Hepatocyte (in vitro differentiated cells): ENCODE results near the gene AP2S1. TPM values are rescaled to one million over a fixed set of nuclear protein-coding genes. Genes with fewer than 3 reads are reported as not detected.
A peak's percentile ranks its signal among the peaks of the same experiment; 100 is the strongest.

Experiments used
- DNase-seq: peaks from one replicate; pipeline ENCODE4 v3.0.0-alpha.2; 2016; ENCODE audit warnings: low spot score
- H2AFZ ChIP-seq: fragments of 200-600 bp; sonication (generic); 2 replicates; pipeline ENCODE4 v1.6.0; 2016; ENCODE audit warnings: antibody characterized with exemption, mild to moderate bottlenecking
- H3K27ac ChIP-seq: fragments of 200-600 bp; sonication (generic); 2 replicates; pipeline ENCODE4 v1.5.1; 2016; ENCODE audit warnings: mild to moderate bottlenecking
- H3K27me3 ChIP-seq: fragments of 200-600 bp; sonication (generic); 2 replicates; pipeline ENCODE4 v1.6.1; 2016
- H3K36me3 ChIP-seq: fragments of 200-600 bp; sonication (generic); replicated peaks from 2 replicates; pipeline ENCODE4 v1.5.1; 2016; ENCODE audit warnings: low read depth; ENCODE audit not compliant: insufficient read depth
- H3K4me1 ChIP-seq: fragments of 200-600 bp; sonication (generic); 2 replicates; pipeline ENCODE4 v1.5.1; 2016; ENCODE audit warnings: mild to moderate bottlenecking, moderate library complexity; ENCODE audit not compliant: insufficient read depth
- H3K4me2 ChIP-seq: fragments of 200-600 bp; sonication (generic); 2 replicates; pipeline ENCODE4 v1.6.0; 2016
- H3K4me3 ChIP-seq: fragments of 200-600 bp; sonication (generic); 2 replicates; pipeline ENCODE4 v1.5.1; 2016; ENCODE audit warnings: mild to moderate bottlenecking
- H3K79me2 ChIP-seq: fragments of 200-600 bp; sonication (generic); 2 replicates; pipeline ENCODE4 v1.6.0; 2017; ENCODE audit warnings: mild to moderate bottlenecking
- H3K9me2 ChIP-seq: fragments of 200-600 bp; sonication (generic); replicated peaks from 2 replicates; pipeline ENCODE4 v1.6.0; 2017; ENCODE audit warnings: mild to moderate bottlenecking; ENCODE audit not compliant: insufficient read depth
- H3K9me3 ChIP-seq: fragments of 200-600 bp; sonication (generic); 2 replicates; pipeline ENCODE4 v1.5.1; 2016; ENCODE audit warnings: low read depth, mild to moderate bottlenecking
- H4K20me1 ChIP-seq: fragments of 200-600 bp; sonication (generic); 2 replicates; pipeline ENCODE4 v1.6.0; 2016; ENCODE audit warnings: mild to moderate bottlenecking; ENCODE audit not compliant: insufficient read depth, poor library complexity, severe bottlenecking
- CTCF ChIP-seq: fragments of 200-600 bp; sonication (generic); IDR thresholded peaks from 2 replicates; pipeline ENCODE4 v1.5.1; 2016; ENCODE audit warnings: antibody characterized with exemption, mild to moderate bottlenecking; ENCODE audit not compliant: poor library complexity
- EZH2 ChIP-seq: fragments of 200-600 bp; sonication (generic); IDR thresholded peaks from 2 replicates; pipeline ENCODE4 v1.6.1; 2016; ENCODE audit warnings: antibody characterized with exemption, mild to moderate bottlenecking, borderline replicate concordance
- EZH2phosphoT487 ChIP-seq: fragments of 200-600 bp; sonication (generic); IDR thresholded peaks from one replicate; pipeline ENCODE4 v1.6.1; 2018; ENCODE audit warnings: antibody characterized with exemption, mild to moderate bottlenecking, low read depth, moderate library complexity; ENCODE audit not compliant: unreplicated experiment, severe bottlenecking
- WGBS: methylation state at CpG from one replicate; pipeline ENCODE4 v1.1.6; 2016; ENCODE audit warnings: low lambda C conversion rate; ENCODE audit errors: missing lambda C conversion rate; 5-methylcytosine and 5-hydroxymethylcytosine counted together
- polyA plus RNA-seq: library from polyadenylated mRNA; unstranded; fragments of >200 nt; fragmentation: Nextera tagmentation; extraction: Ambion mirVana; gene quantifications from 2 replicates; pipeline ENCODE4 v1.2.1, GENCODE V29; 2016
- total RNA-seq: library from RNA; depleted of rRNA; stranded (reverse); fragments of >200 nt; gene quantifications from 2 replicates; pipeline ENCODE4 v1.2.3, GENCODE V29; 2014

AP2S1 gene
- total and polyA plus RNA-seq, 2 experiments from 2014 or later: 109 to 349 TPM

- Histone ChIP-seq H3K9me2 (no peaks in the 10 kb centered on the region), H3K79me2 (peaks cover 100% of the 10 kb centered on the region), H3K27ac (no peak overlapping the region), H3K36me3 (no peaks in the 10 kb centered on the region), H3K4me2 (no peak overlapping the region), H4K20me1 (peaks cover 33% of the 10 kb centered on the region), H3K27me3 (no peaks in the 10 kb centered on the region), H2AFZ (no peak overlapping the region), H3K4me3 (no peak overlapping the region), H3K4me1 (peaks cover 12% of the 10 kb centered on the region), H3K9me3 (no peaks in the 10 kb centered on the region)
- WGBS: 83% methylated on average over 10 of the region's 10 CpGs
- TF ChIP-seq EZH2phosphoT487 (no peak), CTCF (no peak), EZH2 (no peak)
- no peak for DNase-seq
Measured at GRCh38 chr19:46896076-46896794, 45.6 kb upstream of the AP2S1 start.

- peak overlapping the region; percentile 90 for H3K27ac ChIP-seq
- H3K4me2 ChIP-seq: no peak overlapping the region
- no peaks in the 10 kb centered on the region for H3K9me3 ChIP-seq
- no peaks in the 10 kb centered on the region for H3K27me3 ChIP-seq
- H3K4me3 ChIP-seq: no peak overlapping the region
- H3K4me1 ChIP-seq: peaks cover 19% of the 10 kb centered on the region
- no peaks in the 10 kb centered on the region for H3K9me2 ChIP-seq
- no peak for DNase-seq
- peaks cover 93% of the 10 kb centered on the region for H3K79me2 ChIP-seq
- no peak for TF ChIP-seq EZH2phosphoT487
- H2AFZ ChIP-seq: no peak overlapping the region
- 97% methylated on average over 11 of the region's 11 CpGs for WGBS
- H3K36me3 ChIP-seq: no peaks in the 10 kb centered on the region
- H4K20me1 ChIP-seq: peaks cover 1% of the 10 kb centered on the region
Measured at GRCh38 chr19:46892252-46893179, 41.9 kb upstream of the AP2S1 start.

GRCh38 chr19:46890423-46891170 is 40.0 kb upstream of the AP2S1 start:
- DNase-seq: peak; percentile 82
- H4K20me1 ChIP-seq: peaks cover 6% of the 10 kb centered on the region
- no peaks in the 10 kb centered on the region for H3K27me3 ChIP-seq
- WGBS: 23% methylated on average over 3 of the region's 3 CpGs
- H3K9me2 ChIP-seq: no peaks in the 10 kb centered on the region
- peaks cover 93% of the 10 kb centered on the region for H3K79me2 ChIP-seq
- H3K36me3 ChIP-seq: no peaks in the 10 kb centered on the region
- TF ChIP-seq CTCF (peak; percentile 4), EZH2phosphoT487 (no peak), EZH2 (no peak)
- no peaks in the 10 kb centered on the region for H3K9me3 ChIP-seq
- H3K4me3 ChIP-seq: no peak overlapping the region
- peak overlapping the region; percentile 55 for H3K4me2 ChIP-seq
- H3K4me1 ChIP-seq: peaks cover 24% of the 10 kb centered on the region
- peak overlapping the region; percentile 90 for H3K27ac ChIP-seq
- no peak overlapping the region for H2AFZ ChIP-seq
